Measurements from ENCODE around the gene TENM4. TPM values are rescaled to one million over a fixed set of nuclear protein-coding genes. Genes with fewer than 3 reads are reported as not detected.

Gene TENM4
- polyA plus RNA-seq, 1 experiment, result 5.5 TPM

GRCh38 chr11:79392161-79392560 lies 48.7 kb downstream of the TENM4 start:
- no peaks in the 10 kb centered on the region for H3K27me3 ChIP-seq (ENCODE audit: control insufficient read depth, insufficient read depth, low read length)
- H3K9me3 ChIP-seq (ENCODE audit: control insufficient read depth, insufficient read depth, low read length), result no peaks in the 10 kb centered on the region
- no peak overlapping the region for H3K4me3 ChIP-seq (ENCODE audit: low read depth, low read length)
- no peak for DNase-seq (ENCODE audit: low read depth, low spot score)
- ChIA-PET POLR2A (no interaction called here), CTCF (interaction anchor here (1.2 kb wide), 1 partner anchor 101 kb away, joined by 3 read pairs; no protein-coding TSS in a partner anchor)
- no peak for TF ChIP-seq CTCF (IDR thresholded peaks at IDR 0.05; ENCODE audit: low read depth, low read length)
- no peak overlapping the region for H3K27ac ChIP-seq (ENCODE audit: low read depth, low read length)

GRCh38 chr11:79390923-79391322 lies 49.9 kb downstream of the TENM4 start:
- no peak overlapping the region for H3K4me3 ChIP-seq (ENCODE audit: low read depth, low read length)
- POLR2A ChIA-PET, result no interaction called here
- DNase-seq (ENCODE audit: low read depth, low spot score), result no peak
- no peak for TF ChIP-seq CTCF (IDR thresholded peaks at IDR 0.05; ENCODE audit: low read depth, low read length)
- H3K27me3 ChIP-seq (ENCODE audit: control insufficient read depth, insufficient read depth, low read length), result no peaks in the 10 kb centered on the region
- CTCF ChIA-PET, result interaction anchor here (1.0 kb wide), 1 partner anchor 291 kb away, joined by 4 read pairs; no protein-coding TSS in a partner anchor
- H3K27ac ChIP-seq (ENCODE audit: low read depth, low read length), result no peak overlapping the region
- H3K9me3 ChIP-seq (ENCODE audit: control insufficient read depth, insufficient read depth, low read length), result no peaks in the 10 kb centered on the region

GRCh38 chr11:79390477-79390876 lies 50.4 kb downstream of the TENM4 start:
- Histone ChIP-seq H3K9me3 (ENCODE audit: control insufficient read depth, insufficient read depth, low read length) (no peaks in the 10 kb centered on the region), H3K27ac (ENCODE audit: low read depth, low read length) (no peak overlapping the region), H3K27me3 (ENCODE audit: control insufficient read depth, insufficient read depth, low read length) (no peaks in the 10 kb centered on the region), H3K4me3 (ENCODE audit: low read depth, low read length) (no peak overlapping the region)
- ChIA-PET CTCF (interaction anchor here (1.0 kb wide), 1 partner anchor 290 kb away, joined by 4 read pairs; no protein-coding TSS in a partner anchor), POLR2A (no interaction called here)
- no peak for TF ChIP-seq CTCF (IDR thresholded peaks at IDR 0.05; ENCODE audit: low read depth, low read length)
- DNase-seq (ENCODE audit: low read depth, low spot score), result no peak

- CTCF ChIA-PET, result no interaction called here
- no peaks in the 10 kb centered on the region for H3K9me3 ChIP-seq (ENCODE audit: control insufficient read depth, insufficient read depth, low read length)
- H3K4me3 ChIP-seq (ENCODE audit: low read depth, low read length), result no peak overlapping the region
- POLR2A ChIA-PET, result no interaction called here
- TF ChIP-seq CTCF (IDR thresholded peaks at IDR 0.05; ENCODE audit: low read depth, low read length), result no peak
- no peak overlapping the region for H3K27ac ChIP-seq (ENCODE audit: low read depth, low read length)
- H3K27me3 ChIP-seq (ENCODE audit: control insufficient read depth, insufficient read depth, low read length), result no peaks in the 10 kb centered on the region
- no peak for DNase-seq (ENCODE audit: low read depth, low spot score)
These were observed 52.6 kb downstream of the TENM4 start for GRCh38 chr11:79388201-79388600.

- no peak for DNase-seq (ENCODE audit: low read depth, low spot score)
- H3K9me3 ChIP-seq (ENCODE audit: control insufficient read depth, insufficient read depth, low read length), result no peaks in the 10 kb centered on the region
- ChIA-PET CTCF (interaction anchor here (1.9 kb wide), 1 partner anchor 313 kb away, joined by 4 read pairs; no protein-coding TSS in a partner anchor), POLR2A (no interaction called here)
- no peak for TF ChIP-seq CTCF (IDR thresholded peaks at IDR 0.05; ENCODE audit: low read depth, low read length)
- H3K27ac ChIP-seq (ENCODE audit: low read depth, low read length), result no peak overlapping the region
- H3K4me3 ChIP-seq (ENCODE audit: low read depth, low read length), result no peak overlapping the region
- no peaks in the 10 kb centered on the region for H3K27me3 ChIP-seq (ENCODE audit: control insufficient read depth, insufficient read depth, low read length)
These were observed 57.0 kb downstream of the TENM4 start for GRCh38 chr11:79383874-79384273.
